EH (cell line): ENCODE data around the gene PACSIN1.

Source experiments
- DNase-seq: peaks from one replicate; pipeline ENCODE4 v3.0.0-alpha.2; 2015; ENCODE audit warnings: low read depth

PACSIN1 gene

GRCh38 chr6:34583461-34583860, 117.6 kb downstream of the PACSIN1 start:
- no peak for DNase-seq

- DNase-seq: no peak
These were observed 118.2 kb downstream of the PACSIN1 start for GRCh38 chr6:34583861-34584604.

- no peak for DNase-seq
These were observed 118.8 kb downstream of the PACSIN1 start for GRCh38 chr6:34584694-34585093.
